ENCODE measurements around the gene TMEM87A.

DNA sequence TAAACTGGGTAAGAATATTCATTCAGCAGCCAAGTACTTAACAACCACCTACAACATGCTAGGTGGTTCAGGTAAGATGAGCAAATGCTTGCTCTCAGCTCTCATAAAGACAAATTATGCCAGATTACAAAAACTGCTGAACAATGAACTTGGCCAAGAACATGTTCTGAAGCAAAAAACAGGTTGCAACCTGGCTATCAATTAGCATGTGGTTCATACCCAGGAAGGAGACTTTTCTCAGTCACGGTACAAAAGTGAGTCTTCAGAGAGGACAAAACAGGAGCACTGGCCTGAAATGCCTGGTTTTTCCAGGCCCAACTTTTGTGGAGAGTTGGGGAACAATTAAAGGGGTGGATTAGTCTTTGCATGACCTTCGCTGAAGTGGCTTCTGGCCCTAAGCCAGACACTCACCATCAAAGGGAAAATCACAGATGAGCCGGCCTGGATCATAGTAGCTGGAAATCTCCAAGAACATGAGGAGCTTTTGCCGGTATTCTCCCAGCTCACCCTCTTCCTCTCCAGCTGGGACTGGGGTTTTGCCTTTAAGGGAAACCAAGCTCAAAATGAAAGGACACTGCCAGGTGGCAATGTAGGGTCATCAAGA is 109.2 kb downstream of the TMEM87A start:
- TF ChIP-seq POLR2AphosphoS5 (IDR thresholded peaks at IDR 0.05; ENCODE audit: borderline replicate concordance, low read depth, low read length) (no peak), EZH2 (IDR thresholded peaks at IDR 0.05) (no peak)

Data from SK-N-MC (cell line).